AG10803 (cell line): Measurements from ENCODE around the gene ACOT11.

Experiments used
- DNase-seq: peaks from one replicate; pipeline ENCODE4 v3.0.0; 2010; ENCODE audit warnings: low read depth
- H3K4me3 ChIP-seq: 2 replicates; pipeline ENCODE4 v1.5.1; 2011; ENCODE audit warnings: mild to moderate bottlenecking, low read length, control low read depth
- CTCF ChIP-seq: conservative IDR thresholded peaks from 2 replicates; pipeline ENCODE4 v1.5.1; 2011; ENCODE audit warnings: mild to moderate bottlenecking, low read length, control low read depth, inconsistent platforms

The ACOT11 gene

GRCh38 chr1:54610048-54610447 lies 62.0 kb downstream of the ACOT11 start:
- no peak for TF ChIP-seq CTCF
- no peak for DNase-seq
- no peak overlapping the region for H3K4me3 ChIP-seq

- no peak for TF ChIP-seq CTCF
Measured at GRCh38 chr1:54610601-54611580, 62.9 kb downstream of the ACOT11 start.

GRCh38 chr1:54611621-54612020 lies 63.6 kb downstream of the ACOT11 start:
- DNase-seq, result no peak
- no peak overlapping the region for H3K4me3 ChIP-seq
- no peak for TF ChIP-seq CTCF

More at GRCh38 chr1:54610601-54611580, 62.9 kb downstream of the ACOT11 start:
- DNase-seq, result no peak
- no peak overlapping the region for H3K4me3 ChIP-seq

- TF ChIP-seq CTCF, result no peak
- no peak for DNase-seq
Measured at GRCh38 chr1:54614024-54614423, 66.0 kb downstream of the ACOT11 start.

GRCh38 chr1:54614563-54614962 lies 66.5 kb downstream of the ACOT11 start:
- TF ChIP-seq CTCF, result no peak
- H3K4me3 ChIP-seq, result no peak overlapping the region
- DNase-seq, result no peak

More at GRCh38 chr1:54614024-54614423, 66.0 kb downstream of the ACOT11 start:
- no peak overlapping the region for H3K4me3 ChIP-seq

- H3K4me3 ChIP-seq, result no peak overlapping the region
- no peak for TF ChIP-seq CTCF
- DNase-seq, result no peak
Measured at GRCh38 chr1:54615531-54616279, 67.7 kb downstream of the ACOT11 start.
